Endothelial cell of umbilical vein (primary cell): Measurements from ENCODE around the gene CYBRD1.
"Not testable (repeated sequence)": the region's sequence is repeated elsewhere in the genome, so short reads cannot be mapped to it uniquely, and the experiment has no call there.

Experiments used
- EZH2 ChIP-seq: IDR thresholded peaks from 2 replicates; pipeline ENCODE4 v1.6.1; 2012; ENCODE audit warnings: borderline replicate concordance, low read depth, mild to moderate bottlenecking, moderate library complexity, low read length, inconsistent platforms; ENCODE audit not compliant: severe bottlenecking
- POLR2AphosphoS5 ChIP-seq: IDR thresholded peaks from 2 replicates; pipeline ENCODE4 v1.6.1; 2012; ENCODE audit warnings: low read depth, mild to moderate bottlenecking, control low read depth, low read length, moderate library complexity; ENCODE audit not compliant: insufficient read depth
- TF ChIP-seq, protein P1 (sequence below), 2 donors: IDR thresholded peaks; 1 replicate in 1 of 2; 2 replicates in 1 of 2; pipeline ENCODE4 v1.5.1; 2011; ENCODE audit warnings: low read length in 2 of 2, mild to moderate bottlenecking in 2 of 2, moderate library complexity in 2 of 2, control low read depth in 1 of 2, inconsistent platforms in 1 of 2, low read depth in 1 of 2; ENCODE audit not compliant: insufficient read depth in 1 of 2; ENCODE audit errors: extremely low read depth in 1 of 2

DNA sequence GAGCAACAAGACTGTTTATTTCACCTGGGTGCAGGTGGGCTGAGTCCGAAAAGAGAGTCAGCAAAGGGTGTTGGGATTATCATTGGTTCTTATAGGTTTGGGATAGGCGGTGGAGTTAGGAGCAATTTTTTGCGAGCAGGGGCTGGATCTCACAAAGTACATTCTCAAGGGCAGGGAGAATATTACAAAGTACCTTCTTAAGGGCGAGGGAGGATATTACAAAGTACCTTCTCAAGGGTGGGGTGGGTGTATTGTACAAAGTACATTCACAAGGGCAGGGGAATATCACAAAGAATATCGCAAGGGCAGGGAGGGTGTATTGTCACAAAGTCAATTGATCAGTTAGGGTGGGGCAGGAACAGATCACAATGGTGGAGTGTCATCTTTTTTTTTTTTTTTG is 24.6 kb upstream of the CYBRD1 start:
- TF ChIP-seq, protein P1, sequence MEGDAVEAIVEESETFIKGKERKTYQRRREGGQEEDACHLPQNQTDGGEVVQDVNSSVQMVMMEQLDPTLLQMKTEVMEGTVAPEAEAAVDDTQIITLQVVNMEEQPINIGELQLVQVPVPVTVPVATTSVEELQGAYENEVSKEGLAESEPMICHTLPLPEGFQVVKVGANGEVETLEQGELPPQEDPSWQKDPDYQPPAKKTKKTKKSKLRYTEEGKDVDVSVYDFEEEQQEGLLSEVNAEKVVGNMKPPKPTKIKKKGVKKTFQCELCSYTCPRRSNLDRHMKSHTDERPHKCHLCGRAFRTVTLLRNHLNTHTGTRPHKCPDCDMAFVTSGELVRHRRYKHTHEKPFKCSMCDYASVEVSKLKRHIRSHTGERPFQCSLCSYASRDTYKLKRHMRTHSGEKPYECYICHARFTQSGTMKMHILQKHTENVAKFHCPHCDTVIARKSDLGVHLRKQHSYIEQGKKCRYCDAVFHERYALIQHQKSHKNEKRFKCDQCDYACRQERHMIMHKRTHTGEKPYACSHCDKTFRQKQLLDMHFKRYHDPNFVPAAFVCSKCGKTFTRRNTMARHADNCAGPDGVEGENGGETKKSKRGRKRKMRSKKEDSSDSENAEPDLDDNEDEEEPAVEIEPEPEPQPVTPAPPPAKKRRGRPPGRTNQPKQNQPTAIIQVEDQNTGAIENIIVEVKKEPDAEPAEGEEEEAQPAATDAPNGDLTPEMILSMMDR (IDR thresholded peaks at IDR 0.05; ENCODE audit: extremely low read depth in 1 of 2, insufficient read depth in 1 of 2, low read depth in 1 of 2, low read length in 2 of 2): not testable (repeated sequence)
- TF ChIP-seq EZH2, POLR2AphosphoS5: not testable (repeated sequence)
